ENCODE data around the gene IFNA21. TPM values are rescaled to one million over a fixed set of nuclear protein-coding genes. Genes with fewer than 3 reads are reported as not detected.

IFNA21 gene
- total RNA-seq, 1 experiment from 2014 or later: not detected

GRCh38 chr9:21155501-21155900 lies 11.0 kb downstream of the IFNA21 start:
- Histone ChIP-seq H3K4me3 (ENCODE audit: low read depth, low read length, poor library complexity, severe bottlenecking) (no peak overlapping the region), H3K9me3 (ENCODE audit: low read depth, low read length, poor library complexity, severe bottlenecking) (no peaks in the 10 kb centered on the region), H3K27ac (ENCODE audit: low read depth, low read length, poor library complexity, severe bottlenecking) (no peak overlapping the region), H3K27me3 (replicated peaks; ENCODE audit: insufficient read depth, low read depth, low read length, poor library complexity) (no peaks in the 10 kb centered on the region), H3K36me3 (ENCODE audit: insufficient read depth, low read length, poor library complexity, severe bottlenecking) (no peaks in the 10 kb centered on the region), H3K4me1 (ENCODE audit: insufficient read depth, low read length, poor library complexity, severe bottlenecking) (peaks cover 5% of the 10 kb centered on the region)
- DNase-seq (ENCODE audit: low spot score): no peak
- no peak for TF ChIP-seq CTCF (conservative IDR thresholded peaks at IDR 0.05; ENCODE audit: low read depth, low read length)
- TF ChIP-seq EZH2 (IDR thresholded peaks at IDR 0.05; ENCODE audit: borderline replicate concordance, low read depth, low read length, poor library complexity, severe bottlenecking): no peak
- no TSS peak for BruUV-seq (replicated peaks)
- CTCF ChIA-PET: interaction anchor here (0.7 kb wide), 1 partner anchor 138 kb away, joined by 5 read pairs; no protein-coding TSS in a partner anchor
- POLR2A ChIA-PET (ENCODE audit: low non-redundant PET): no interaction called here
- intact Hi-C loops (cut with micrococcal nuclease; ENCODE audit: unreplicated experiment): no loop called here

- Histone ChIP-seq H3K27me3 (replicated peaks; ENCODE audit: insufficient read depth, low read depth, low read length, poor library complexity) (no peaks in the 10 kb centered on the region), H3K27ac (ENCODE audit: low read depth, low read length, poor library complexity, severe bottlenecking) (no peak overlapping the region), H3K4me3 (ENCODE audit: low read depth, low read length, poor library complexity, severe bottlenecking) (no peak overlapping the region), H3K36me3 (ENCODE audit: insufficient read depth, low read length, poor library complexity, severe bottlenecking) (no peaks in the 10 kb centered on the region), H3K9me3 (ENCODE audit: low read depth, low read length, poor library complexity, severe bottlenecking) (no peaks in the 10 kb centered on the region), H3K4me1 (ENCODE audit: insufficient read depth, low read length, poor library complexity, severe bottlenecking) (peaks cover 5% of the 10 kb centered on the region)
- POLR2A ChIA-PET (ENCODE audit: low non-redundant PET): no interaction called here
- TF ChIP-seq CTCF (conservative IDR thresholded peaks at IDR 0.05; ENCODE audit: low read depth, low read length) (peak; percentile 51), EZH2 (IDR thresholded peaks at IDR 0.05; ENCODE audit: borderline replicate concordance, low read depth, low read length, poor library complexity, severe bottlenecking) (no peak)
- no TSS peak for BruUV-seq (replicated peaks)
- CTCF ChIA-PET: interaction anchor here (0.7 kb wide), 1 partner anchor 43 kb away, joined by 3 read pairs; no protein-coding TSS in a partner anchor
- intact Hi-C loops (cut with micrococcal nuclease; ENCODE audit: unreplicated experiment): no loop called here
- DNase-seq (ENCODE audit: low spot score): peak; percentile 44
Observed at GRCh38 chr9:21154018-21154608, 12.3 kb downstream of the IFNA21 start.

GRCh38 chr9:21153336-21154017 lies 13.0 kb downstream of the IFNA21 start:
- no peaks in the 10 kb centered on the region for H3K27me3 ChIP-seq (replicated peaks; ENCODE audit: insufficient read depth, low read depth, low read length, poor library complexity)
- ChIA-PET POLR2A (ENCODE audit: low non-redundant PET) (no interaction called here), CTCF (interaction anchor here (0.7 kb wide), 1 partner anchor 43 kb away, joined by 3 read pairs; no protein-coding TSS in a partner anchor)
- intact Hi-C loops (cut with micrococcal nuclease; ENCODE audit: unreplicated experiment): no loop called here
- no peaks in the 10 kb centered on the region for H3K36me3 ChIP-seq (ENCODE audit: insufficient read depth, low read length, poor library complexity, severe bottlenecking)
- no TSS peak for BruUV-seq (replicated peaks)
- H3K4me3 ChIP-seq (ENCODE audit: low read depth, low read length, poor library complexity, severe bottlenecking): no peak overlapping the region
- peaks cover 5% of the 10 kb centered on the region for H3K4me1 ChIP-seq (ENCODE audit: insufficient read depth, low read length, poor library complexity, severe bottlenecking)
- no peak overlapping the region for H3K27ac ChIP-seq (ENCODE audit: low read depth, low read length, poor library complexity, severe bottlenecking)
- TF ChIP-seq EZH2 (IDR thresholded peaks at IDR 0.05; ENCODE audit: borderline replicate concordance, low read depth, low read length, poor library complexity, severe bottlenecking) (no peak), CTCF (conservative IDR thresholded peaks at IDR 0.05; ENCODE audit: low read depth, low read length) (no peak)
- DNase-seq (ENCODE audit: low spot score): no peak
- no peaks in the 10 kb centered on the region for H3K9me3 ChIP-seq (ENCODE audit: low read depth, low read length, poor library complexity, severe bottlenecking)
